Kidney (tissue), 14 donors: ENCODE measurements around the gene DDIT4L. TPM values are rescaled to one million over a fixed set of nuclear protein-coding genes. Genes with fewer than 3 reads are reported as not detected.
A peak's percentile ranks its signal among the peaks of the same experiment; 100 is the strongest.
"Not testable (repeated sequence)": the region's sequence is repeated elsewhere in the genome, so short reads cannot be mapped to it uniquely, and the experiment has no call there.

Source experiments
- DNase-seq, 5 donors: peaks; one replicate each; pipeline ENCODE4 v3.0.0-alpha.2; 2013 to 2020
- FAIRE-seq: peaks from 2 replicates; lab custom pipeline; 2012; peaks lifted over from hg19 to GRCh38; lab: Jason Lieb, UNC
- H3K27ac ChIP-seq, 2 donors: one replicate each; pipeline ENCODE4 v1.7.0; 2013; ENCODE audit warnings: low read depth in 2 of 2, low read length in 2 of 2, inconsistent platforms in 1 of 2
- H3K27me3 ChIP-seq: one replicate; pipeline ENCODE4 v1.7.1; 2013; ENCODE audit warnings: low read length, inconsistent platforms; ENCODE audit not compliant: control insufficient read depth, insufficient read depth
- H3K36me3 ChIP-seq, 3 donors: one replicate each; pipeline versions ENCODE4 v1.7.0 to v1.7.1; 2013; ENCODE audit warnings: low read length in 3 of 3, control low read depth in 1 of 3, inconsistent platforms in 1 of 3; ENCODE audit not compliant: insufficient read depth in 3 of 3, control insufficient read depth in 2 of 3
- H3K4me1 ChIP-seq, 3 donors: one replicate each; pipeline versions ENCODE4 v1.7.0 to v1.7.1; 2013; ENCODE audit warnings: low read length in 3 of 3, inconsistent platforms in 1 of 3, low read depth in 1 of 3; ENCODE audit not compliant: control insufficient read depth in 2 of 3, insufficient read depth in 2 of 3
- H3K4me3 ChIP-seq, 3 donors: one replicate each; pipeline versions ENCODE4 v1.7.0 to v1.8.1; 2013; ENCODE audit warnings: low read length in 3 of 3, control low read depth in 1 of 3, inconsistent platforms in 1 of 3
- H3K9ac ChIP-seq, 3 donors: one replicate each; pipeline versions ENCODE4 v1.7.0 to v1.7.1; 2013; ENCODE audit warnings: low read length in 3 of 3, control low read depth in 1 of 3, inconsistent platforms in 1 of 3
- H3K9me3 ChIP-seq, 3 donors: one replicate each; pipeline versions ENCODE4 v1.7.0 to v1.7.1; 2013; ENCODE audit warnings: low read length in 3 of 3, control low read depth in 1 of 3, inconsistent platforms in 1 of 3; ENCODE audit not compliant: control insufficient read depth in 2 of 3, insufficient read depth in 1 of 3
- CTCF ChIP-seq: IDR thresholded peaks from 3 replicates; pipeline ENCODE4 v1.5.1; 2012; ENCODE audit warnings: mild to moderate bottlenecking, moderate library complexity, borderline replicate concordance; ENCODE audit not compliant: insufficient read depth; ENCODE audit errors: extremely low read depth
- intact Hi-C: fragments of 100-400 bp; cut with DNase I; formaldehyde crosslinking; loops from one replicate; pipeline ENCODE4 v1.11.1; 2022
- polyA plus RNA-seq: library from polyadenylated mRNA; stranded (reverse); fragments of 350-450 nt; fragmentation: Illumina TruSeq; extraction: RNeasy Lipid Tissue Mini Kit (QIAGEN cat#74804); gene quantifications from one replicate; pipeline ENCODE4 v1.2.3, GENCODE V29; 2014; ENCODE audit warnings: low read depth, low replicate concordance; ENCODE audit not compliant: insufficient read depth
- total RNA-seq: library from RNA; stranded (reverse); fragmentation: NEBNext Ultra II Directional; extraction: Animal tissue kit (Norgen Biotek cat#: 25700); gene quantifications from one replicate; pipeline ENCODE4 v1.2.1, GENCODE V29; 2021
- donor health status: control.
- donor health status: control.
- donor health status: control.
- donor health status: control.
- donor health status: control.
- donor health status: DM: yes; HTN: yes; CAD: no.
- donor health status: Normal renal cell carcinoma (clear cell type).

Gene DDIT4L
- total and polyA plus RNA-seq, 2 donors from 2014 or later = 6.1 to 15.2 TPM

- no peak overlapping the region for H3K27ac ChIP-seq
- no peak for FAIRE-seq
- no peaks in the 10 kb centered on the region for H3K4me1 ChIP-seq
- intact Hi-C loops = no loop called here
- no peaks in the 10 kb centered on the region for H3K36me3 ChIP-seq
- no peaks in the 10 kb centered on the region for H3K9me3 ChIP-seq
- H3K4me3 ChIP-seq = no peak overlapping the region
- no peak overlapping the region for H3K9ac ChIP-seq
- no peak for DNase-seq
- no peaks in the 10 kb centered on the region for H3K27me3 ChIP-seq
- TF ChIP-seq CTCF = no peak
Measured at GRCh38 chr4:100198061-100198460, 7.8 kb upstream of the DDIT4L start.

DNA sequence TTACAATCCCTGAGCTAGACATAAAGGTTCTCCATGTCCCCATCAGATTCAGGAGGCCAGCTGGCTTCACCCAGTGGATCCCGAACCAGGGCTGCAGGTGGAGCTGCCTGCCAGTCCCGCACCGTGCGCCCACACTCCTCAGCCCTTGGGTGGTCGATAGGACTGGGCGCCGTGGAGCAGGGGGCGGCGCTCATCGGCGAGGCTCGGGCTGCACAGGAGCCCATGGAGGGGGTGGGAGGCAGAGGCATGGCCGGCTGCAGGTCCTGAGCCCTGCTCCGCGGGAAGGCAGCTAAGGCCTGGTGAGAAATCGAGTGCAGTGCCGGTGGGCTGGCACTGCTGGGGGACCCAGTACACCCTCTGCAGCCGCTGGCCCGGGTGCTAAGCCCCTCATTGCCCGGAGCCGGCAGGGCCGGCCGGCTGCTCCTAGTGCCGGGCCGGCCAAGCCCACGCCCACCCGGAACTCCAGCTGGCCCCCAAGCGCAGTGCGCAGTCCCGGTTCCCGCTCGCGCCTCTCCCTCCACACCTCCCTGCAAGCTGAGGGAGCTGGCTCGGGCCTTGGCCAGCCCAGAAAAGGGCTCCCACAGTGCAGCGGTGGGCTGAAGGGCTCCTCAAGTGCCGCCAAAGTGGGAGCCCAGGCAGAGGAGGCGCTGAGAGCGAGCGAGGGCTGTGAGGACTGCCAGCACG is 6.3 kb upstream of the DDIT4L start:
- H3K27ac ChIP-seq, H3K27me3 ChIP-seq, H3K9ac ChIP-seq, H3K4me3 ChIP-seq, H3K9me3 ChIP-seq, intact Hi-C loops, H3K36me3 ChIP-seq, H3K4me1 ChIP-seq, FAIRE-seq: not testable (repeated sequence)
- peak in 1 of 5 donors; percentile 52 for DNase-seq

- TF ChIP-seq CTCF = no peak
- Histone ChIP-seq H3K9me3 (no peaks in the 10 kb centered on the region), H3K4me1 (peaks cover 0 to 6% (median 0%) of the 10 kb centered on the region in 3 donors), H3K36me3 (no peaks in the 10 kb centered on the region), H3K4me3 (peak overlapping the region; percentile 59 to 78 (median 71)), H3K27ac (no peak overlapping the region), H3K27me3 (no peaks in the 10 kb centered on the region), H3K9ac (peak overlapping the region in 1 of 3 donors; percentile 38)
- intact Hi-C loops = no loop called here
- FAIRE-seq = no peak
- DNase-seq = peak in 3 of 5 donors; percentile 39 to 61 (median 60)
Measured at GRCh38 chr4:100190643-100191600, 654 bp upstream of the DDIT4L start.

GRCh38 chr4:100188829-100189228 is 1.4 kb downstream of the DDIT4L start:
- FAIRE-seq (no peak), DNase-seq (peak in 2 of 5 donors; percentile 4 to 23)
- peak overlapping the region in 2 of 3 donors; percentile 64 to 78 for H3K4me3 ChIP-seq
- intact Hi-C loops = no loop called here
- H3K27me3 ChIP-seq = no peaks in the 10 kb centered on the region
- H3K4me1 ChIP-seq = peaks cover 0 to 6% (median 0%) of the 10 kb centered on the region in 3 donors
- H3K9ac ChIP-seq = no peak overlapping the region
- no peaks in the 10 kb centered on the region for H3K9me3 ChIP-seq
- H3K36me3 ChIP-seq = no peaks in the 10 kb centered on the region
- H3K27ac ChIP-seq = no peak overlapping the region
- TF ChIP-seq CTCF = no peak
